KMS-11 (cell line): Measurements from ENCODE around the gene ELMOD3.

Experiments
- H2AFZ ChIP-seq: fragments of 200-600 bp; sonication (generic); 2 replicates; pipeline ENCODE4 v1.6.1; 2016; ENCODE audit warnings: antibody characterized with exemption, mixed run types, low read depth
- H3K27ac ChIP-seq: fragments of 200-600 bp; sonication (generic); 2 replicates; pipeline ENCODE4 v1.6.1; 2016; ENCODE audit warnings: mild to moderate bottlenecking, mixed run types
- H3K27me3 ChIP-seq: fragments of 200-600 bp; sonication (generic); 2 replicates; pipeline ENCODE4 v1.6.1; 2017; ENCODE audit warnings: mild to moderate bottlenecking, low read depth, mixed run types, moderate library complexity; ENCODE audit not compliant: insufficient read depth
- H3K36me3 ChIP-seq: fragments of 200-600 bp; sonication (generic); 2 replicates; pipeline ENCODE4 v1.6.1; 2017; ENCODE audit warnings: mild to moderate bottlenecking, mixed run types; ENCODE audit not compliant: insufficient read depth
- H3K4me1 ChIP-seq: fragments of 200-600 bp; sonication (generic); 2 replicates; pipeline ENCODE4 v1.6.1; 2016; ENCODE audit warnings: mild to moderate bottlenecking, low read depth, mixed run types; ENCODE audit not compliant: poor library complexity, severe bottlenecking
- H3K4me2 ChIP-seq: fragments of 200-600 bp; sonication (generic); 2 replicates; pipeline ENCODE4 v1.7.0; 2016; ENCODE audit warnings: mild to moderate bottlenecking, mixed run types
- H3K4me3 ChIP-seq: fragments of 200-600 bp; sonication (generic); IDR thresholded peaks from 2 replicates; pipeline ENCODE4 v1.6.1; 2017; ENCODE audit warnings: low read depth, low read length, mixed read lengths; ENCODE audit not compliant: insufficient read depth
- H3K79me2 ChIP-seq: fragments of 200-600 bp; sonication (generic); 2 replicates; pipeline ENCODE4 v1.6.1; 2016; ENCODE audit warnings: low read depth, mixed run types; ENCODE audit not compliant: insufficient read depth
- H3K9ac ChIP-seq: fragments of 200-600 bp; sonication (generic); 2 replicates; pipeline ENCODE4 v1.6.1; 2016; ENCODE audit warnings: mild to moderate bottlenecking, mixed run types
- H4K20me1 ChIP-seq: fragments of 200-600 bp; sonication (generic); 2 replicates; pipeline ENCODE4 v1.6.1; 2016; ENCODE audit warnings: mild to moderate bottlenecking, mixed run types; ENCODE audit not compliant: insufficient read depth
- TF ChIP-seq, protein P1 (sequence below): fragments of 200-600 bp; sonication (generic); conservative IDR thresholded peaks from 2 replicates; pipeline ENCODE4 v1.6.1; 2017; ENCODE audit warnings: low read depth, mild to moderate bottlenecking, antibody characterized with exemption, low read length, moderate library complexity, mixed read lengths

The ELMOD3 gene

GRCh38 chr2:85385746-85386145 is 31.2 kb downstream of the ELMOD3 start:
- TF ChIP-seq, protein P1, sequence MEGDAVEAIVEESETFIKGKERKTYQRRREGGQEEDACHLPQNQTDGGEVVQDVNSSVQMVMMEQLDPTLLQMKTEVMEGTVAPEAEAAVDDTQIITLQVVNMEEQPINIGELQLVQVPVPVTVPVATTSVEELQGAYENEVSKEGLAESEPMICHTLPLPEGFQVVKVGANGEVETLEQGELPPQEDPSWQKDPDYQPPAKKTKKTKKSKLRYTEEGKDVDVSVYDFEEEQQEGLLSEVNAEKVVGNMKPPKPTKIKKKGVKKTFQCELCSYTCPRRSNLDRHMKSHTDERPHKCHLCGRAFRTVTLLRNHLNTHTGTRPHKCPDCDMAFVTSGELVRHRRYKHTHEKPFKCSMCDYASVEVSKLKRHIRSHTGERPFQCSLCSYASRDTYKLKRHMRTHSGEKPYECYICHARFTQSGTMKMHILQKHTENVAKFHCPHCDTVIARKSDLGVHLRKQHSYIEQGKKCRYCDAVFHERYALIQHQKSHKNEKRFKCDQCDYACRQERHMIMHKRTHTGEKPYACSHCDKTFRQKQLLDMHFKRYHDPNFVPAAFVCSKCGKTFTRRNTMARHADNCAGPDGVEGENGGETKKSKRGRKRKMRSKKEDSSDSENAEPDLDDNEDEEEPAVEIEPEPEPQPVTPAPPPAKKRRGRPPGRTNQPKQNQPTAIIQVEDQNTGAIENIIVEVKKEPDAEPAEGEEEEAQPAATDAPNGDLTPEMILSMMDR = no peak
- no peaks in the 10 kb centered on the region for H3K79me2 ChIP-seq
- H3K36me3 ChIP-seq = no peaks in the 10 kb centered on the region
- H3K27ac ChIP-seq = no peak overlapping the region
- no peaks in the 10 kb centered on the region for H3K27me3 ChIP-seq
- no peaks in the 10 kb centered on the region for H3K4me1 ChIP-seq
- H3K9ac ChIP-seq = no peak overlapping the region
- no peak overlapping the region for H2AFZ ChIP-seq
- no peak overlapping the region for H3K4me3 ChIP-seq
- no peak overlapping the region for H3K4me2 ChIP-seq
- no peaks in the 10 kb centered on the region for H4K20me1 ChIP-seq

DNA sequence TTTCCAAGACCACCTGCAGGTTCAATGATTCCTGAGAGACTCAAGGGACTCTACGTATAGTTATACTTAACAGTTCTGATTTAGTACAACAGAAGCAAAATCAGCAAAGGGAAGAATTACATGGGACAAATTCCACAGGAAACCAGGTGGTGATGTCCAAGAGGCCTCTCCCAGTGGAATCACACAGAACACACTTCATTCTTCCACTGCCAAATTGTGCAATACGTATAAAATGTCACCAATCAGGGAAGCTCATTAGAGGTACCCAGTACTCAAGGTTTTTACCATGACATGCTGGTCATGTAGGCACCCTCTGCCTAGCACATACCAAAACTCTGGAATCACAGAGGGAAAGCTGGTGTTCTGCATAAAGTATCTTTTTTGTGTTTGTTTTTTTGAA is 33.2 kb downstream of the ELMOD3 start:
- Histone ChIP-seq H3K36me3 (no peaks in the 10 kb centered on the region), H3K79me2 (no peaks in the 10 kb centered on the region), H3K27me3 (no peaks in the 10 kb centered on the region), H4K20me1 (no peaks in the 10 kb centered on the region), H3K4me1 (peaks cover 6% of the 10 kb centered on the region), H3K27ac (no peak overlapping the region), H3K9ac (no peak overlapping the region), H3K4me2 (no peak overlapping the region), H3K4me3 (no peak overlapping the region), H2AFZ (no peak overlapping the region)
- TF ChIP-seq, protein P1 = no peak

GRCh38 chr2:85388878-85389538 is 34.4 kb downstream of the ELMOD3 start:
- Histone ChIP-seq H3K27ac (no peak overlapping the region), H3K4me2 (no peak overlapping the region), H4K20me1 (no peaks in the 10 kb centered on the region), H3K4me3 (no peak overlapping the region), H3K4me1 (peaks cover 11% of the 10 kb centered on the region), H3K79me2 (no peaks in the 10 kb centered on the region), H3K9ac (no peak overlapping the region), H3K27me3 (no peaks in the 10 kb centered on the region), H2AFZ (no peak overlapping the region), H3K36me3 (no peaks in the 10 kb centered on the region)
- TF ChIP-seq, protein P1 = no peak

DNA sequence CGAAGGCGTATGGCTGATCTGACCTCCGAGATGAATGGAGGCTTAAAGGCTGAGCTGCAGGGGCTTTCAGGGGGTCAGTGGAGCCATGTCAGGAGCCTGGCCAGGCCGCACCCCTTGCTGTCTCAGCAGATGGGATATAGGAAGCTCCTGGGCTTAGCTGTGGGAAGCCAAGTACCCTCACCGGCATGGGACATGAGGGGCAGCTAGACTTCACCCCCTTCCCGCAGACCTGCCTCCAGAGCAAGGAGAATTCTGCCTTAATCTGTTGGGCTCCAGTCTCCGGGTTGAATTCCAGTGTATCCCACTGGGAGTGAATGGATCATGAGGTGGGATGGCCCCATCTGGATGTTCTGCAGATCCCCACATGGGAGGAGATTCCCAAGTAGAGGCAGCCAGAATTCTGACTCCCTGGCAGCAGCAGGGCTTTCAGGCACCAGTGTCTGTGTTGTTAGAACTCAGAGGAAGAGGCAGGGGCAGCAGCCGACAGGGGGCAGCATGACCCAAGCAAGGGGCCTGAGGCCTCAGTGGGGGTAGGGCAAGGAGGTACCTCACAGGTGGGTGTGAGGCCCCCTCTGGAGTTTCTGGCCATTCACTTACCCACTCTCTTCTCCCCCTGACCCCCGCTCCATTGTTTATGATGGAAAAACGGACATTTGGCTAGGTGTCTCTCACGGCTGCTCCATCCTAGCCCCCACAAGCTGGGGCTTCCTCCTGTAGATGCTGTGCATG is 36.5 kb downstream of the ELMOD3 start:
- Histone ChIP-seq H3K4me2 (no peak overlapping the region), H3K4me1 (peaks cover 12% of the 10 kb centered on the region), H3K27me3 (no peaks in the 10 kb centered on the region), H3K79me2 (no peaks in the 10 kb centered on the region), H3K9ac (no peak overlapping the region), H2AFZ (no peak overlapping the region), H3K4me3 (no peak overlapping the region), H3K27ac (no peak overlapping the region), H3K36me3 (no peaks in the 10 kb centered on the region), H4K20me1 (no peaks in the 10 kb centered on the region)
- TF ChIP-seq, protein P1 = peak; percentile 78
